Frontal cortex (tissue), 4 donors: ENCODE data around the gene MAP7. TPM values are rescaled to one million over a fixed set of nuclear protein-coding genes. Genes with fewer than 3 reads are reported as not detected.

ENCODE experiments used
- DNase-seq, 2 donors: peaks; one replicate each; pipeline ENCODE4 v3.0.0; 2012; ENCODE audit warnings: low spot score in 2 of 2
- FAIRE-seq: peaks from 2 replicates; lab custom pipeline; 2012; peaks lifted over from hg19 to GRCh38; lab: Jason Lieb, UNC
- total RNA-seq: library from RNA; depleted of rRNA; stranded (reverse); fragments of >200 nt; gene quantifications from one replicate; pipeline ENCODE4 v1.2.3, GENCODE V29; 2014
- donor health status: control.
- donor health status: control.
- donor health status: control.

Gene MAP7
- total RNA-seq, 1 donor from 2014 or later = 5.7 TPM

GRCh38 chr6:136535017-136535765, 15.0 kb downstream of the MAP7 start:
- no peak for FAIRE-seq
- no peak for DNase-seq

- DNase-seq (no peak), FAIRE-seq (no peak)
These were observed 16.0 kb downstream of the MAP7 start for GRCh38 chr6:136534268-136534667.

- DNase-seq (no peak), FAIRE-seq (no peak)
These were observed 16.7 kb downstream of the MAP7 start for GRCh38 chr6:136533487-136533886.

GRCh38 chr6:136532030-136532429, 18.2 kb downstream of the MAP7 start:
- FAIRE-seq (no peak), DNase-seq (no peak)

- DNase-seq (no peak), FAIRE-seq (no peak)
These were observed 20.5 kb downstream of the MAP7 start for GRCh38 chr6:136529710-136530109.

- FAIRE-seq = no peak
These were observed 21.7 kb downstream of the MAP7 start for GRCh38 chr6:136528477-136528876.

GRCh38 chr6:136527831-136528230, 22.4 kb downstream of the MAP7 start:
- DNase-seq = no peak
- FAIRE-seq = no peak

More at GRCh38 chr6:136528477-136528876, 21.7 kb downstream of the MAP7 start:
- no peak for DNase-seq

- DNase-seq (no peak), FAIRE-seq (no peak)
These were observed 23.3 kb downstream of the MAP7 start for GRCh38 chr6:136526937-136527336.

GRCh38 chr6:136526196-136526930, 23.9 kb downstream of the MAP7 start:
- DNase-seq (peak in 1 of 2 donors; percentile 33), FAIRE-seq (no peak)

- DNase-seq = no peak
- no peak for FAIRE-seq
These were observed 24.5 kb downstream of the MAP7 start for GRCh38 chr6:136525586-136526195.

GRCh38 chr6:136524936-136525413, 25.2 kb downstream of the MAP7 start:
- no peak for DNase-seq
- no peak for FAIRE-seq

- no peak for FAIRE-seq
- no peak for DNase-seq
These were observed 25.8 kb downstream of the MAP7 start for GRCh38 chr6:136524339-136524935.

- DNase-seq (no peak), FAIRE-seq (peak; percentile 3)
These were observed 27.0 kb downstream of the MAP7 start for GRCh38 chr6:136523196-136523595.

GRCh38 chr6:136522636-136523035, 27.6 kb downstream of the MAP7 start:
- DNase-seq (no peak), FAIRE-seq (no peak)

- FAIRE-seq (no peak), DNase-seq (no peak)
These were observed 28.3 kb downstream of the MAP7 start for GRCh38 chr6:136521911-136522310.

GRCh38 chr6:136521427-136521826, 28.8 kb downstream of the MAP7 start:
- DNase-seq = no peak
- FAIRE-seq = no peak

GRCh38 chr6:136520517-136520916, 29.7 kb downstream of the MAP7 start:
- DNase-seq (no peak), FAIRE-seq (no peak)

- FAIRE-seq (no peak), DNase-seq (no peak)
These were observed 32.6 kb downstream of the MAP7 start for GRCh38 chr6:136517582-136517981.

- no peak for FAIRE-seq
- no peak for DNase-seq
These were observed 33.2 kb downstream of the MAP7 start for GRCh38 chr6:136517002-136517401.

- FAIRE-seq = no peak
- DNase-seq = no peak
These were observed 35.6 kb downstream of the MAP7 start for GRCh38 chr6:136514591-136514990.
